Transverse colon (tissue), 4 donors: Measurements from ENCODE around the gene OSM.

Source experiments
- CTCF ChIP-seq, 5 experiments: fragments of 200-600 bp in 3 of 5; fragments of 450-650 bp in 2 of 5; sonication (generic) in 3 of 5; IDR thresholded peaks; 1 replicate in 2 of 5; 2 replicates in 3 of 5; pipeline ENCODE4 v1.5.1; 2016 to 2017; ENCODE audit warnings: antibody characterized with exemption in 5 of 5, inconsistent platforms in 3 of 5, mild to moderate bottlenecking in 2 of 5, moderate library complexity in 1 of 5
- EP300 ChIP-seq: sonication (generic); formaldehyde crosslinking; IDR thresholded peaks from one replicate; pipeline ENCODE4 v1.6.1; 2017; ENCODE audit warnings: antibody characterized with exemption, low read depth
- POLR2A ChIP-seq: fragments of 450-650 bp; IDR thresholded peaks from one replicate; pipeline ENCODE4 v1.6.1; 2016; ENCODE audit warnings: antibody characterized with exemption, mild to moderate bottlenecking, moderate library complexity
- POLR2AphosphoS5 ChIP-seq, 3 donors: sonication (generic); formaldehyde crosslinking; IDR thresholded peaks; one replicate each; pipeline ENCODE4 v1.6.1; 2016; ENCODE audit warnings: antibody characterized with exemption in 3 of 3

- TF ChIP-seq CTCF (IDR thresholded peaks at IDR 0.05), result no peak
- no peak for TF ChIP-seq EP300
- TF ChIP-seq POLR2A, result no peak
- TF ChIP-seq POLR2AphosphoS5 (IDR thresholded peaks at IDR 0.05), result no peak
Observed at GRCh38 chr22:30299322-30299721, 32.7 kb upstream of the OSM start.
